ENCODE measurements around the gene TRMO.

Gene TRMO

GRCh38 chr9:97938081-97938644 is 15.9 kb upstream of the TRMO start, which contains the start of gene HEMGN:
Gene HEMGN, minus strand, starts transcription at chr9:97938172. Its CDS starts 36 bp downstream, at chr9:97938136.
- DNase-seq (ENCODE audit: low read depth) = no peak

GRCh38 chr9:97936998-97937397 is 14.7 kb upstream of the TRMO start:
- no peak for DNase-seq (ENCODE audit: low read depth)

- no peak for DNase-seq (ENCODE audit: low read depth)
Observed at GRCh38 chr9:97935276-97935675, 13.0 kb upstream of the TRMO start.

GRCh38 chr9:97934321-97935115 is 12.2 kb upstream of the TRMO start:
- no peak for DNase-seq (ENCODE audit: low read depth)

GRCh38 chr9:97933297-97933998 is 11.1 kb upstream of the TRMO start:
- no peak for DNase-seq (ENCODE audit: low read depth)

- no peak for DNase-seq (ENCODE audit: low read depth)
Observed at GRCh38 chr9:97930972-97931371, 8.7 kb upstream of the TRMO start.

- no peak for DNase-seq (ENCODE audit: low read depth)
Observed at GRCh38 chr9:97928986-97929604, 6.8 kb upstream of the TRMO start.

GRCh38 chr9:97925497-97926334 is 3.4 kb upstream of the TRMO start:
- no peak for DNase-seq (ENCODE audit: low read depth)

GRCh38 chr9:97924386-97924785 is 2.1 kb upstream of the TRMO start:
- DNase-seq (ENCODE audit: low read depth) = no peak

- peak; percentile 59 for DNase-seq (ENCODE audit: low read depth)
Observed at GRCh38 chr9:97923529-97924108, 1.3 kb upstream of the TRMO start.

- DNase-seq (ENCODE audit: low read depth) = no peak
Observed at GRCh38 chr9:97919217-97919813, 3.0 kb downstream of the TRMO start.

- no peak for DNase-seq (ENCODE audit: low read depth)
Observed at GRCh38 chr9:97918611-97919010, 3.7 kb downstream of the TRMO start.

- DNase-seq (ENCODE audit: low read depth) = no peak
Observed at GRCh38 chr9:97911970-97912369, 10.3 kb downstream of the TRMO start.

GRCh38 chr9:97911528-97911927 is 10.8 kb downstream of the TRMO start:
- DNase-seq (ENCODE audit: low read depth) = no peak

- no peak for DNase-seq (ENCODE audit: low read depth)
Observed at GRCh38 chr9:97910357-97910756, 11.9 kb downstream of the TRMO start.

- DNase-seq (ENCODE audit: low read depth) = no peak
Observed at GRCh38 chr9:97908705-97909104, 13.6 kb downstream of the TRMO start.

GRCh38 chr9:97907632-97908031 is 14.7 kb downstream of the TRMO start:
- no peak for DNase-seq (ENCODE audit: low read depth)

GRCh38 chr9:97907046-97907445 is 15.3 kb downstream of the TRMO start:
- DNase-seq (ENCODE audit: low read depth) = no peak

- no peak for DNase-seq (ENCODE audit: low read depth)
Observed at GRCh38 chr9:97906236-97906831, 16.0 kb downstream of the TRMO start.

- no peak for DNase-seq (ENCODE audit: low read depth)
Observed at GRCh38 chr9:97905228-97905627, 17.1 kb downstream of the TRMO start.

- no peak for DNase-seq (ENCODE audit: low read depth)
Observed at GRCh38 chr9:97904725-97905124, 17.6 kb downstream of the TRMO start.
